ENCODE data around the gene LYG1.

LYG1 gene

GRCh38 chr2:99261242-99261641 is 39.8 kb downstream of the LYG1 start:
- no peak for DNase-seq

GRCh38 chr2:99260184-99260583 is 40.8 kb downstream of the LYG1 start:
- DNase-seq, result no peak

- no peak for DNase-seq
These were observed 41.5 kb downstream of the LYG1 start for GRCh38 chr2:99259465-99259864.

- peak; percentile 21 for DNase-seq
These were observed 44.3 kb downstream of the LYG1 start for GRCh38 chr2:99256677-99257076.

- peak; percentile 1 for DNase-seq
These were observed 45.3 kb downstream of the LYG1 start, which contains the start of gene LYG2 for GRCh38 chr2:99255491-99256318. LYG2 (minus strand) TSS chr2:99255666; CDS start chr2:99254260, 1,406 bp downstream.

GRCh38 chr2:99249951-99250350 is 51.0 kb downstream of the LYG1 start:
- no peak for DNase-seq

- DNase-seq, result no peak
These were observed 58.8 kb downstream of the LYG1 start for GRCh38 chr2:99242151-99242550.

- DNase-seq, result no peak
These were observed 60.6 kb downstream of the LYG1 start for GRCh38 chr2:99240431-99240830.

- DNase-seq, result no peak
These were observed 62.4 kb downstream of the LYG1 start for GRCh38 chr2:99238599-99238998.
